ENCODE measurements around the gene ZBTB16. TPM values are rescaled to one million over a fixed set of nuclear protein-coding genes. Genes with fewer than 3 reads are reported as not detected.

Gene ZBTB16
- total RNA-seq, 1 donor: under 0.01 TPM

- no peak overlapping the region for H3K4me2 ChIP-seq (ENCODE audit: insufficient read depth, low read length)
- DNase-seq (ENCODE audit: insufficient read length, low spot score, missing footprints): no peak
- no peaks in the 10 kb centered on the region for H3K79me2 ChIP-seq (ENCODE audit: insufficient read depth, low read length)
- H3K36me3 ChIP-seq (ENCODE audit: insufficient read depth, low read length): no peaks in the 10 kb centered on the region
- H4K20me1 ChIP-seq (ENCODE audit: insufficient read depth, low read length): no peaks in the 10 kb centered on the region
- TF ChIP-seq CTCF (IDR thresholded peaks at IDR 0.05; ENCODE audit: extremely low read depth, low read depth, low read length): no peak
- peaks cover 22% of the 10 kb centered on the region for H3K27me3 ChIP-seq (ENCODE audit: insufficient read depth, low read length)
- H3K9me3 ChIP-seq (ENCODE audit: low read depth, low read length): no peaks in the 10 kb centered on the region
- H3K27ac ChIP-seq (ENCODE audit: low read depth, low read length): no peak overlapping the region
- H3K4me1 ChIP-seq (ENCODE audit: insufficient read depth, low read length): peaks cover 11% of the 10 kb centered on the region
- no peak overlapping the region for H2AFZ ChIP-seq (ENCODE audit: low read length)
- no peak overlapping the region for H3K4me3 ChIP-seq (ENCODE audit: insufficient read depth, low read length)
Measured at GRCh38 chr11:114077482-114078305, 18.2 kb downstream of the ZBTB16 start.

- TF ChIP-seq CTCF (IDR thresholded peaks at IDR 0.05; ENCODE audit: extremely low read depth, low read depth, low read length): no peak
- Histone ChIP-seq H3K4me2 (ENCODE audit: insufficient read depth, low read length) (no peak overlapping the region), H3K4me3 (ENCODE audit: insufficient read depth, low read length) (no peak overlapping the region), H3K36me3 (ENCODE audit: insufficient read depth, low read length) (no peaks in the 10 kb centered on the region), H3K27ac (ENCODE audit: low read depth, low read length) (no peak overlapping the region), H3K27me3 (ENCODE audit: insufficient read depth, low read length) (peaks cover 22% of the 10 kb centered on the region), H2AFZ (ENCODE audit: low read length) (no peak overlapping the region), H4K20me1 (ENCODE audit: insufficient read depth, low read length) (no peaks in the 10 kb centered on the region), H3K9me3 (ENCODE audit: low read depth, low read length) (no peaks in the 10 kb centered on the region), H3K4me1 (ENCODE audit: insufficient read depth, low read length) (peaks cover 11% of the 10 kb centered on the region), H3K79me2 (ENCODE audit: insufficient read depth, low read length) (no peaks in the 10 kb centered on the region)
- no peak for DNase-seq (ENCODE audit: insufficient read length, low spot score, missing footprints)
Measured at GRCh38 chr11:114078423-114078822, 18.9 kb downstream of the ZBTB16 start.

DNA sequence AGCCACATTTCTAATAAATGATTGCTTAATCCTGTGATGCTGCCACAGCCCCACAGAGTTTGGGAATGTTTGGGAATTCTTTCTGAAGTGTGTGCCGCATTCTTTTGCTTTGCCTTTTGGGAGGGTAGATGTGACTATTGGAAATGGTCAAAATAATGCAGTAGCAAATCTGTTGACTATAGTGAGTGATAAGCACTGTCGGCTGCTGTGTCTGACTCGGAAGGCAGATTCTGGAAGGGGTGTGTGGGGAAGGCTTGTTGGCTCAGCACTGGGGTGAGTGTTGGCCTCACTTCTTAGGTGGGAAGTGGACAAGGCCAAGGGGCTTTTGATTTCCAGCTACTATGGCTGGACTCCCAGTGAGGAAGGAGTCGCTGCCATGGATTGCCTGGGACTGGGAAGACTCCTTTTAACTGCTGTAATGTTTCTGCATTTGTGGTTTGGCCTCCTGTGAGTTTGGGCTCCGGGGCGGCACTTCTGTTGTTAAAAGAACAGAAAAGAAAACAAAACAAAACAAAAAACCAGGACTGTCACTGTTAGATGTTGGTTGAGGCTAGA, 20.1 kb downstream of the ZBTB16 start:
- Histone ChIP-seq H3K4me1 (ENCODE audit: insufficient read depth, low read length) (peaks cover 11% of the 10 kb centered on the region), H3K27me3 (ENCODE audit: insufficient read depth, low read length) (peaks cover 22% of the 10 kb centered on the region), H3K4me2 (ENCODE audit: insufficient read depth, low read length) (no peak overlapping the region), H3K27ac (ENCODE audit: low read depth, low read length) (no peak overlapping the region), H2AFZ (ENCODE audit: low read length) (no peak overlapping the region), H3K36me3 (ENCODE audit: insufficient read depth, low read length) (no peaks in the 10 kb centered on the region), H3K4me3 (ENCODE audit: insufficient read depth, low read length) (no peak overlapping the region), H3K79me2 (ENCODE audit: insufficient read depth, low read length) (no peaks in the 10 kb centered on the region), H4K20me1 (ENCODE audit: insufficient read depth, low read length) (no peaks in the 10 kb centered on the region), H3K9me3 (ENCODE audit: low read depth, low read length) (no peaks in the 10 kb centered on the region)
- no peak for DNase-seq (ENCODE audit: insufficient read length, low spot score, missing footprints)
- no peak for TF ChIP-seq CTCF (IDR thresholded peaks at IDR 0.05; ENCODE audit: extremely low read depth, low read depth, low read length)

- no peak overlapping the region for H3K27ac ChIP-seq (ENCODE audit: low read depth, low read length)
- TF ChIP-seq CTCF (IDR thresholded peaks at IDR 0.05; ENCODE audit: extremely low read depth, low read depth, low read length): no peak
- no peak overlapping the region for H3K4me2 ChIP-seq (ENCODE audit: insufficient read depth, low read length)
- H3K4me1 ChIP-seq (ENCODE audit: insufficient read depth, low read length): peaks cover 11% of the 10 kb centered on the region
- peaks cover 22% of the 10 kb centered on the region for H3K27me3 ChIP-seq (ENCODE audit: insufficient read depth, low read length)
- no peaks in the 10 kb centered on the region for H3K9me3 ChIP-seq (ENCODE audit: low read depth, low read length)
- no peaks in the 10 kb centered on the region for H4K20me1 ChIP-seq (ENCODE audit: insufficient read depth, low read length)
- no peaks in the 10 kb centered on the region for H3K36me3 ChIP-seq (ENCODE audit: insufficient read depth, low read length)
- no peaks in the 10 kb centered on the region for H3K79me2 ChIP-seq (ENCODE audit: insufficient read depth, low read length)
- no peak overlapping the region for H2AFZ ChIP-seq (ENCODE audit: low read length)
- DNase-seq (ENCODE audit: insufficient read length, low spot score, missing footprints): no peak
- H3K4me3 ChIP-seq (ENCODE audit: insufficient read depth, low read length): no peak overlapping the region
Measured at GRCh38 chr11:114080219-114080618, 20.7 kb downstream of the ZBTB16 start.
